Heart left ventricle (tissue), 16 donors: Measurements from ENCODE around the gene ANKRD9. TPM values are rescaled to one million over a fixed set of nuclear protein-coding genes. Genes with fewer than 3 reads are reported as not detected.
A peak's percentile ranks its signal among the peaks of the same experiment; 100 is the strongest.

ENCODE experiments used
- ATAC-seq, 4 donors: fragments of 200-7000 bp; cut with Tn5 transposase; one replicate each; pipeline ENCODE4 v1.9.1; 2020 to 2022; ENCODE audit warnings: moderate library complexity in 4 of 4, mild to moderate bottlenecking in 3 of 4, moderate number of reproducible peaks in 1 of 4
- DNase-seq, 5 donors: peaks; one replicate each; pipeline ENCODE4 v3.0.0-alpha.2; 2020
- H3K27ac ChIP-seq, 12 donors: fragments of 200-600 bp; sonication (generic) in 4 of 12; one replicate each; pipeline versions ENCODE4 v1.5.0 to v1.8.0; 2016 to 2022; ENCODE audit warnings: mild to moderate bottlenecking in 2 of 12
- H3K27me3 ChIP-seq, 9 donors: fragments of 200-600 bp; sonication (generic) in 2 of 9; one replicate each; pipeline versions ENCODE4 v1.5.1 to v1.8.0; 2016 to 2022; ENCODE audit warnings: mild to moderate bottlenecking in 3 of 9
- H3K36me3 ChIP-seq, 9 donors: fragments of 200-600 bp; sonication (generic) in 2 of 9; one replicate each; pipeline versions ENCODE4 v1.5.0 to v1.8.0; 2018 to 2022; ENCODE audit warnings: mild to moderate bottlenecking in 2 of 9
- H3K4me1 ChIP-seq, 12 donors: fragments of 200-600 bp; sonication (generic) in 4 of 12; one replicate each; pipeline versions ENCODE4 v1.5.0 to v1.8.0; 2016 to 2022; ENCODE audit warnings: mild to moderate bottlenecking in 3 of 12
- H3K4me3 ChIP-seq, 12 donors: fragments of 200-600 bp; sonication (generic) in 4 of 12; one replicate each; pipeline versions ENCODE4 v1.5.0 to v1.8.0; 2017 to 2022; ENCODE audit warnings: mild to moderate bottlenecking in 9 of 12, moderate library complexity in 4 of 12
- H3K9me3 ChIP-seq, 12 donors: fragments of 200-600 bp; sonication (generic) in 4 of 12; one replicate each; pipeline versions ENCODE4 v1.5.0 to v1.8.0; 2016 to 2022; ENCODE audit warnings: mild to moderate bottlenecking in 1 of 12
- CTCF ChIP-seq, 12 donors: fragments of 200-600 bp; sonication (generic) in 4 of 12; IDR thresholded peaks; one replicate each; pipeline versions ENCODE4 v1.5.0 to v1.8.0; 2018 to 2022; ENCODE audit warnings: antibody characterized with exemption in 12 of 12, mild to moderate bottlenecking in 5 of 12
- POLR2A ChIP-seq, 2 donors: fragments of 450-650 bp; IDR thresholded peaks; one replicate each; pipeline ENCODE4 v1.6.1; 2017; ENCODE audit warnings: antibody characterized with exemption in 2 of 2, mild to moderate bottlenecking in 2 of 2, moderate library complexity in 2 of 2
- WGBS, 4 donors: extraction: QIAGEN DNeasy Blood & Tissue Kit in 2 of 4; methylation state at CpG; one replicate each; pipeline versions ENCODE4 v1.1.5 to v1.1.7; 2013 to 2018; 5-methylcytosine and 5-hydroxymethylcytosine counted together
- intact Hi-C, 10 donors: fragments of 100-400 bp; cut with DNase I; formaldehyde crosslinking; loops; one replicate each; pipeline versions ENCODE4 v1.11.1 to v1.14.2; 2022
- polyA plus RNA-seq, 2 donors: library from polyadenylated mRNA; stranded (reverse); fragments of 200-250 nt; gene quantifications; one replicate each; pipeline ENCODE4 v1.2.3, GENCODE V29; 2013
- total RNA-seq, 9 donors: library from RNA; depleted of rRNA in 2 of 9; stranded (reverse); fragments of >200 nt in 2 of 9; fragmentation: NEBNext Ultra II Directional in 3 of 9; extraction: Animal tissue kit (Norgen Biotek cat#: 25700) in 3 of 9; gene quantifications; one replicate each; pipeline versions ENCODE4 v1.1.0 to v1.2.4, GENCODE V29; 2016 to 2023
- donor health status: ischemic (EF 13 %, LVEDD 7.1; RV severe dilation, severe dysfunction).
- donor health status: healthy with polysubstance abuse.
- donor health status: DM: no; HTN: yes; CAD: no.
- donor health status: DM: no; HTN: no; CAD: no.
- donor health status: ischemic (EF 25% LVEDD 6.9; RV normal size, moderate dysfunction).
- donor health status: ischemic (EF 25% LVEDD 5.7; RV mildly dilated, moderate dysfunction).
- donor health status: healthy.
- donor health status: DM: yes; HTN: yes; CAD: no.
- donor health status: ischemic (EF 35%, LVEDD 5.7; RV mildly dilated, moderate dysfunction).
- donor health status: nonischemic (EF 11% LVEDD 7.7; RV severe dilation, severe dysfunction).
- donor health status: DM: yes; HTN: yes; CAD: no.
- donor health status: PGD.
- donor health status: ischemic (EF 29% LVEDD 5.4; RV normal size, mild dysfunction).
- donor health status: nonischemic (EF 23%, LVEDD 6.1; RV moderate dilation, normal function).

The ANKRD9 gene
- total and polyA plus RNA-seq, 11 donors, result 42.2 to 271 (median 126) TPM

DNA sequence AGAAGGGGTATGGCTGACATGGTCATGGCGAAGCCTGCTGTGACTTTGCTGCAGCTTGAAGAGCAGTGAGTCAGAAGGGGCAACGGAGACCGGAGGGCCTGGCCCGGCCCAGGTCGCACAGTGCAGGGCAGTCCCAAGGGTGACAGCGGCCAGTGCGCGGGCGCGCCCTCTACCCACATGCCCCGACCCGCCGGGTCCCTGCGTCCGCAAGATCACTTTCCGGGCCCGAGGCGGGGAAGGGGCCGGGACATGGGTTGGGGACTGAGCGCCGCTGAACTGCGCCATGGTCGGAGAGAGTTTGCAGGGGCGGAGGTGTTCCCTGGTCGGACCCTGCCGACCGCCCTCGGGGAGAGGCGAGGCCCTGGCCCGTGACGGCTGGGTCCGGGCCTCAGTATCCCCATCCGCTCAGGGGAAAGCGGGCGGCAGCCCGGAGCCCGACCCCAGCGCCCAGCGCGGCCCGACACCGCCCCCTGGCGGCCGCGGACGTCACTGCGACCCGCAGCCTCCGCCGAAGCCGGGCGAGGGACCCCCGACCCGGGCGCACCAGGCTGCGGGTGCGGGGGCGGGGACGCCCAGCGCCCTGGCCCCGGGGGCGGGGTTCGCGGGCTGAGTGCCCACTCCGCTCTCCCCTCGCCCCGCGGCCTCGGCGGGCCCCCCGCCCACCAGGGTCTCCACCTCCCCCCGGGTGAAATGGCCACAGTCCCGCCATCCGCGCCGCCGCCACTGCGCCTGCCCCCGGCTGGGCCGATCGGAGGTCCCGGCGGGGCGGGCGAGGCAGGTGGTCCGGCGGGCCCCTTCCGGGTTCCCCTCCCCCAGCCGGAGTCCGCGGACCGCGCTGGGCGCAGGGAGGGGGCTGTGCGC is 7.2 kb upstream of the ANKRD9 start:
- peak; percentile 41 to 80 (median 78) for ATAC-seq
- TF ChIP-seq CTCF (IDR thresholded peaks at IDR 0.05) (peak; percentile 67 to 100 (median 92)), POLR2A (IDR thresholded peaks at IDR 0.05) (peak in 1 of 2 donors; percentile 17)

DNA sequence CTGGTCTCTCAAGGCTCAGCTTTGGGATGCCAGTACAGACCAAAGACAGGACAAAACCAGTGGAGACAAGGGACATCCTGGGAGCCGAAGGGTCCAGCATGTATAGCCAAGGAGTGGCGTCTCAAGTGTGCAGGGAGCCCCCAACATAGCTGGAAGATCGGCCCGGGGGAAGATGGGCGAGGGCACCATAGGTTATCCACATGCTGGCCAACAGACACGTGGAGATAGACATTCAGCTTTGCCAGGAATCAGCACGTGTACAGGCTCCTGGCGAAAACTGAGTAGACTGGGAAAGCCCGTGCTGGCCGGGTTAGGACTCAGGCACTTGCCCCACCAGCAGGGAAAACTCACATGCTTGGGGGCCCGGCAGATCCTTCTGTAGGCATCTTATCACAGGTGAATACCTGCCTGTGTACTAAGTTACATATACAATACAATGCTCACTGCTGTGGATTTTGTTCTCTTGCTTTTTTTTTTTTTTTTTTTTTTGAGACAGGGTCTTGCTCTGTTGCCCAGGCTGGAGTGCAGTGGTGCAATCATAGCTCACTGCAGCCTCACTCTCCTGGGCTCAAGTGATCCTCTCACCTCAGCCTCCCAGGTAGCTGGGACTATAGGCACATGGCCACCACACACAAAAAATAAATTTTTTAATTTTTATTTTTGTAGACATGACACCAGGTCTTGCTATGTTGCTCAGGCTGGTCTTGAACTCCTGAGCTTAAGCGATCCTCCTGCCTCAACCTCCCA is 5.6 kb upstream of the ANKRD9 start:
- TF ChIP-seq CTCF (IDR thresholded peaks at IDR 0.05) (no peak), POLR2A (IDR thresholded peaks at IDR 0.05) (no peak)
- no peak for ATAC-seq
- 75 to 94% (median 90%) methylated on average over 12 of the region's 12 CpGs for WGBS, 4 donors
- no peaks in the 10 kb centered on the region for H3K36me3 ChIP-seq
- peaks cover 0 to 20% (median 9%) of the 10 kb centered on the region in 12 donors for H3K4me1 ChIP-seq
- peak in 1 of 5 donors; percentile 27 for DNase-seq
- H3K9me3 ChIP-seq, result no peaks in the 10 kb centered on the region
- intact Hi-C loops, result loop anchor here in 6 of 10 donors (5.0 to 10.0 kb wide), 5 partner anchors 150 to 198 kb away; partner anchors contain the start of genes CINP (in 5 of the 6), TECPR2 (in 5 of the 6) and ZNF839 (in 2 of the 6)
- no peak overlapping the region for H3K4me3 ChIP-seq
- no peaks in the 10 kb centered on the region for H3K27me3 ChIP-seq
- no peak overlapping the region for H3K27ac ChIP-seq

More for the DNA sequence above, 7.2 kb upstream of the ANKRD9 start:
- Histone ChIP-seq H3K9me3 (no peaks in the 10 kb centered on the region), H3K36me3 (no peaks in the 10 kb centered on the region), H3K27ac (peak overlapping the region in 8 of 12 donors; percentile 2 to 83 (median 60)), H3K4me3 (peak overlapping the region; percentile 51 to 89 (median 74)), H3K27me3 (no peaks in the 10 kb centered on the region), H3K4me1 (peaks cover 0 to 14% (median 4%) of the 10 kb centered on the region in 12 donors)
- intact Hi-C loops, result loop anchor here (1.0 to 10.0 kb wide), 9 partner anchors 78 to 199 kb away; partner anchors contain the start of genes CINP (in 5 of the 10), TECPR2 (in 5 of the 10) and ZNF839 (in 3 of the 10)
- peak in 4 of 5 donors; percentile 70 to 85 (median 72) for DNase-seq
- 1 to 3% (median 2%) methylated on average over 20 to 95 of the region's 95 CpGs for WGBS, 4 donors

DNA sequence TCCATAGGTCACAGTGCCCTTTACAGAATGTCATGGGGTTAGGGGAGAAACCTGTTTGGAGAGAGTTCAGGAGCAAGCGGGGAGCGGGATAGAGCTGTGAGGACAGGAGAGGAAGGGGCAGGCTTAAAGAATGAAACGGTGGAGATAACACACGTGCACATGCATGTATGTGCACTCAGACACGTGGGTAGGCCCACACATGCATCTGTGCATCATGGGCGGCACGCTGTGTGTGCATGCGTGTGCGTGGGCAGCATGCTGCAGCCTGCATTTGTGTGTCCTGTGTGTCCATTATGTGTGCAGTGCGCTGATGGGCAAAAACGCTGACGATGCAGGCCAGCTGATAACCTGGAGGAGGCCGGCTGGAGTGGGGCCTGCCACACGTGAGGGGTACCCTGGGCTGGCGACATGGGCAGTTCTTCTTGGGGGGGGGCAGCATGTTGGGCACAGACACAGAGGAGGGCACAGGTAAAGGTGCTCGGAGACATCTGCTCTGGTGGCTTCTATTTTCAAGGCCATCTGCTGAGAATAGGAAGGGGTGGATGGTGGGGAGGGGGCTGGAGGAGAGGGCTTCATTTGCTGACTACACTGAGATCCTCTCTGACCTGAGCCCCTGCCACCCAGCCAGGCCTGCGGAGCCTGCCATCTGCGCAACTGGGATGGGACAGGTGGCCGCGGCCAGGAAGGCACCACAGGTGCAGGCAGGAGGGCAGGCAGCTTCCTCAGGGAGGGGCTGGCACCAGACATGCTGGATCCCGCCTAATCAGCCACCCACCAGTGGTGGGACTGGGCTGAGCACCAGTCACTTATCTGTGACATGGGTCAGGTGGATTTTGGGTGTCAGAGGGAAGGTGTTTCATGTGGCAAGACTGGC is 4.6 kb upstream of the ANKRD9 start:
- H3K4me1 ChIP-seq, result peaks cover 0 to 22% (median 10%) of the 10 kb centered on the region in 12 donors
- no peak for DNase-seq
- intact Hi-C loops, result loop anchor here in 3 of 10 donors (10.0 kb wide), 2 partner anchors 149 to 189 kb away; partner anchors contain the start of genes CINP (in 3 of the 3) and TECPR2 (in 3 of the 3)
- no peaks in the 10 kb centered on the region for H3K36me3 ChIP-seq
- 86 to 91% (median 90%) methylated on average over 19 to 21 of the region's 21 CpGs for WGBS, 4 donors
- H3K4me3 ChIP-seq, result no peak overlapping the region
- TF ChIP-seq POLR2A (IDR thresholded peaks at IDR 0.05) (no peak), CTCF (IDR thresholded peaks at IDR 0.05) (no peak)
- ATAC-seq, result no peak
- no peak overlapping the region for H3K27ac ChIP-seq
- H3K9me3 ChIP-seq, result no peaks in the 10 kb centered on the region
- H3K27me3 ChIP-seq, result no peaks in the 10 kb centered on the region
